Stimulated activated CD4-positive, alpha-beta T cell treated with anti-CD3 and anti-CD28 coated beads, Interleukin-2, amount 100 ng/mL, for 48 hours (primary cell): ENCODE data around the gene ZNF155.
"Not testable (repeated sequence)": the region's sequence is repeated elsewhere in the genome, so short reads cannot be mapped to it uniquely, and the experiment has no call there.

Experiments
- DNase-seq, 2 donors: peaks; one replicate each; pipeline ENCODE4 v3.0.0-alpha.2; 2020

ZNF155 gene

DNA sequence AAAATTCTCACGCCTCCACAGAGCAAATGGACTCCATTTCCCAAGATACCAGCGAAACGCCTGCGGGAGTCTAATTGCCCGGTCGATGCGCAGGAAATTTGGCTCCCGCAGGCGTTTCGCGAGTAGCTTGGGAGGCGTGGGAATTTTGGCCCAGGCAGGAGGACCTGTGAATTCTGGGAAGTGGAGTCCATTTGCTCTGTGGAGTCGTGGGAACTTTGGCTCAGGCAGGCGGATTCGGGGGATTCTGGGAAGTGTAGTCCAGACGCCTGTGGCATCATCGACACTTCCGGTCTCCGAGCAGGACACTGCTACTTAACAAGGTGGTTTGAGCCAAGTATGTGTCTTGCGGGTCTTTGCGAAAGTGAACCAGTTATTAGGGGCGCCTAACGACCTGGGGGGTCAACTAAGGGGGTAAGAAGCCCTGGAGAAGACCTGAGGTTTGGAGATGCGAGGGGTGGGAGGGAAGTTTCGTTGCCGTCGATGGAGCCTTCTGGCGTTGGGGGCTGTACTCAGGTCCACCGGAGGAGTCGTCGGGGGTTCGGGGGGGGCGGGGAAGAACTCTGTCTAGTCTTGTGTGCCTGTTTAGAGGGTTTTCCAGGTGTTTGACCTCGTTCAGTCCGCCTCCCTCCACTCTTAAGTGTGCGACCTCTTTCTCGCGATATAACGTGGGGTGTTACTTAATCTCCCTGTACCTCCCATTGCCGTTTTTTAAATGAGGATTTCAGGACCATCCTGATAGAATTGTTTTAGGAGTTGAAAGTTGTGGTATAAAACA, at the start of gene ZNF155:
TSS of gene ZNF155 (plus strand) at position 277 of the 775 bp plus-strand sequence. CDS start 4,356 bp downstream, outside the sequence.
- peak; percentile 52 to 65 for DNase-seq

DNA sequence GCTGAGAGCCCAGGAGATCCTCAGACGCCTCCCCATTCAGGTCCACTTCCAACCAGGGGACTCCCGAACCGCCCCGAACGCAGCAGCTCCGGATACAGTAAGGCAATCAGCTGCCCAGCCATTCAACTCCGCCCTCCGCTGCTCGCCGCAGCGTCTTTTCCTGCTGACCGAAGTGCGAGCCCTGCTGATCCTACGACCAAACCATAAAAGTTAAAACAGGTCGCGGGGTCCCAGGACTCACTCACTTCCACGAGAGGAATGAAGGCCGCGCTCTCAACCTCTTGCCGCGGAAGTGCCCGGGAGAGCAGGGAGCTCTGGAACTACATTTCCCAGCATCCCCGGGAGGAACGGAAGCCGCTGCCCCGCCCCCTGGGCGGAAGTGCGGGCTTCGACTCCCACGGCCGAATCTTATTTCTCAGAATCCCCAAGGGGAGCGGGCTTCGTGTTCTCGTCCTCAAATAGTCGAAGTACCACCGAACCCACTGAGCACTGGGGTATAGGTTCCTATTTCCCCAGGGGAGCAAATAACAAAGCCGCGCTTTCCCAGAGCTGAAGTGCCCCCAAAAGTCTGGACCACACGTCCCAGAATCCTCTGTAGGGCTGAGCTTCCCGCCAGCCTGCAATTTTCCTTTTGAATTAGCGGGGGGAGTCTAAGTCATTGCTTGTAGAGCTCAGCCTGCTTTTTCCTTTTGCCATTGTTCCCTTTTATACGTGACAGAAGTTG, 48.8 kb upstream of the ZNF155 start, which contains the start of gene ZNF45:
TSS of gene ZNF45 (minus strand) at position 298 of the 724 bp plus-strand sequence. CDS start 13,097 bp downstream, outside the sequence.
- peak; percentile 81 to 82 for DNase-seq

- no peak for DNase-seq
Measured at GRCh38 chr19:43936188-43936587, 47.8 kb upstream of the ZNF155 start.

GRCh38 chr19:43939557-43940260, 44.3 kb upstream of the ZNF155 start:
- DNase-seq = no peak

GRCh38 chr19:43940719-43941118, 43.3 kb upstream of the ZNF155 start:
- no peak for DNase-seq

DNA sequence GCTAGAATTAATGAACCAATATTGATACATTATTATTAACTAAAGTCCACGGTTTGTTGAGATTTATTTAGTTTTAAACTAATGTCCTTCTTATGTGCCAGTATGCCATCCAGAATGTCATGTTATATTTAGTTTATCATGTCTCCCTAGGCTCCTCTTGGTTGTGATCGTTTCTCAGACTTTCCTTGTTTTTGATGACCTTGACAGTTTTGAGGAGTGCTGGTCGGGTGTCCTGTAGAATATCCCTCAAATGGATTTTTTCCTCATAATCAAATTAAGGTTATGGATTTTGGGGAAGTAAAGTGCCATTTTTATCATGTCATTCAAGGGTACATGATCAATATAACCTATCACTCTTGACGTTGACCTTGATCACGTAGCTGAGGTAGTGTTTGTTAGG, 42.8 kb upstream of the ZNF155 start:
- no peak for DNase-seq

DNA sequence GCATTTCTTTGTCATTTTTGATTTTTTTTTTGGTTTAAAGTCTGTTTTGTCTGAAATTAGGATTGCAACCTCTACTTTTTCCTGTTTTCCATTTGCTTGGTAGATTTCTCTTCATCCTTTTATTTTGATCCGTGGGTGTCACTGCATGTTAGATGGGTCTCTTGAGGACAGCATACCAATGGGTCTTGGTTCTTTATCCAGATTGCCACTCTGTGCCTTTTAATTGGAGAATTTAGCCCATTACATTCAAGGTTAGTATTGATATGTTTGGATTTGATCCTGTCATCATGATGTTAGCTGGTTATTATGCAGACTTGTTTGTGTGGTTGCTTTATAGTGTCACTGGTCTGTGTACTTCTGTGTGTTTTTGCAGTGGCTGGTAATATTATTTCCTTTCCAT, 36.6 kb upstream of the ZNF155 start:
- not testable (repeated sequence) for DNase-seq

GRCh38 chr19:43949803-43950202, 34.2 kb upstream of the ZNF155 start:
- not testable (repeated sequence) for DNase-seq

DNA sequence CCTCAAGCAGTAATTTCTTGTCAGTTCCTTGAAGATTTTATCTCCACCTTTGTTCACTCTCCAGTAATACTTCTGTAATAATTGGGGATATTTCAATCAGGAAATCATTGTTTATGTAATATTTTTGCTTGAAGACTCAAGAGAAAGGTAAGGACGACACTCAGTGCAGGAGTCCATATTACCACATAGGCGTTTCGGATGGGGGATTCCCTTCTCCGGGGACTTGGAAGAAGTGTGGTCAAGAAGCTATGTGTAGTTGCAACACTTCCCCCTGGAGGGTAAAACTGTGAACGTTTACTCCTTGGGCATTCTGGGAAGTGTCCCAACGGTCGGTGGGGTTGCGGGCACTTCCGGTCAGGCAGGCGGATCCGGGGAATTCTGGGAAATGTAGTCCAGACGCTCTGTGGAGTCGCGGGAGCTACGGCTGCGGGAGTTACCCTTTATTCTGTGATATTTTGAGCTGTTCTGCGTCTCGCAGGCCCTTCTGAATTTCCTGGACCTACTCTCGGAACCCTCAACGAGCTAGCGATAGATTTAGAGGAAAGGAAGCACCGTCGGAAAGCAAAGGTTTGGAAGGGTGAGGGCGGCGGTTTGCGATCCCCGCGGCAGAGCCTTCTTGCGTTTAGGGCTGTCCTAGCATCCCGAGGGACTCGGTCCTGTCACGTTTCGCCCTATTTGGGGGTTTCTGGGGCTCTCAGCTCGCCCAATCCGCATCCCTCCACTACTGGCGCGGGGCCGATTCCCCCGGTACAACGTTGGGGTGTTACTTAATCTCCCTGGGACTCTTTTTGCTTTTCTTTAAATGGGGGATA, 32.9 kb upstream of the ZNF155 start, which contains the start of gene ZNF221:
TSS of gene ZNF221 (plus strand) at position 395 of the 812 bp plus-strand sequence. CDS start 11,499 bp downstream, outside the sequence.
- peak; percentile 50 to 53 for DNase-seq

DNA sequence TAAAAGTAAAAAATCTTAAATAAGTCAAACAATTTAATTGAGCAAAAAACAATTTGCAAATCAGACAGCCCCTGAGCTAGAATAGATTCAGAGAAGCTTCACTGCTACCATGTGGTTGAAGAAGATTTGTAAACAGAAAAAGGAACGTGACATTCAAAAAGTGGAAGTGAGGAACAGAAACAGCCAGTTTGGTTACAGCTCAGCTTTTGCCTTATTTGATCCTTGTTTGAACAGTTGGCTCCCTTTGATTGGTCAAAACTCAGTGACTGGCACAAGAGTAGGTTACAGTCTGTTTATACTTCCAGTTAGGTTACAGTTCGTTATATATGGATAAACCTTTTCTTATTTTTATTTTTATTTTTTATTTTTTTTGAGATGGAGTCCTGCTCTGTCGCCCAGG, 27.2 kb upstream of the ZNF155 start:
- DNase-seq = no peak

DNA sequence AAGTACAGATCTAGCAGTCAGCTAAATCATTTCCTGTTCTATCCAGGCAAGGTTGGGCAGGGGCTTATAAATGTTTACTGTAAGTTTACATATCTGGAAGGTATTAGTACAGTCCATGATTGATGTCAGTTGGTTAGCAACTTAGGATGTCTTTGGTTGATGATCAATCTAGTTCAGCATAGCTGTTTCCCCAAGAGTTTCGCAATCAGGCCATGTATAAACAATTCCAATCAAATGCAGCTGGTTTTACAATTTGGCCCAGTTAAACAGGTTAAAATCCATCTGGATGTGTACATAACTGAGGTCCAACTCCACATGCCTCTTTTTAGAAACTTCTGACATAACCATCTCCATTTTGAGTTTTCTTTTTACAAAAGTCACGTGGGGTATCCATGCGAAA, 26.1 kb upstream of the ZNF155 start:
- DNase-seq = no peak

DNA sequence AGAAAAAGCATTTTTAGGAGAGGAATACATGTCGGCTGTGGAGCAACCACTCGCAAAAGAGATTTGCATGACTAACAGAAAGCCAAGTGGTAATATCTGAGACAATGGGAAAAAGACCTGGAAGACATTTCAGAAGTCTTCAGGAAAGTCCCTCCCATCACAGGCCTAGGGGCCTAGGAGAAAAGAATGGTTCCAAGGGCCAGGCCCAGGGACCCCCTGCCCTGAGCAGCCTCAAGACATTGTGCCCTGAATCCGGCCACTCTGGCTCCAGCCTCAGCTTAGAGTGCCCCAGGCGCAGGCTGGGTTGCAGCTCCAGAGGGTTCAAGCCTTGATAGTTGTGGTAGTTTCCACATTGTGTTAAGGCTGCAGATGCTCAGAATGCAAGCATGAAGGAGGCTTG, 23.6 kb upstream of the ZNF155 start:
- DNase-seq = no peak

DNA sequence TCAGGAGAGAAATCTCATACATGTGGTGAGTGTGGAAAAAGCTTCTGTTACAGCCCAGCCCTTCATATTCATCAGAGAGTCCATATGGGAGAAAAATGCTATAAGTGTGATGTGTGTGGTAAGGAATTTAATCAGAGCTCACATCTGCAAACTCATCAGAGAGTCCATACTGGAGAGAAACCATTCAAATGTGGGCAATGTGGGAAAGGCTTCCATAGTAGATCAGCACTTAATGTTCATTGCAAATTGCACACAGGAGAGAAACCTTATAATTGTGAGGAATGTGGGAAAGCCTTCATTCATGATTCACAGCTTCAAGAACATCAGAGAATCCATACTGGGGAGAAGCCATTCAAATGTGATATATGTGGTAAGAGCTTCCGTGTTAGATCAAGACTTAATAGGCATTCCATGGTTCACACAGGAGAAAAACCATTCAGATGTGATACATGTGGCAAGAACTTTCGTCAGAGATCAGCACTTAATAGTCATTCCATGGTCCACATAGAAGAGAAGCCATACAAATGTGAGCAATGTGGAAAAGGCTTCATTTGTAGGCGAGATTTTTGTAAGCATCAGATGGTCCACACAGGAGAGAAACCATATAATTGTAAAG, 17.8 kb upstream of the ZNF155 start:
- DNase-seq = no peak

- DNase-seq = no peak
Measured at GRCh38 chr19:43976732-43977131, 7.3 kb upstream of the ZNF155 start.

GRCh38 chr19:43983544-43983911, 460 bp upstream of the ZNF155 start:
- no peak for DNase-seq

DNA sequence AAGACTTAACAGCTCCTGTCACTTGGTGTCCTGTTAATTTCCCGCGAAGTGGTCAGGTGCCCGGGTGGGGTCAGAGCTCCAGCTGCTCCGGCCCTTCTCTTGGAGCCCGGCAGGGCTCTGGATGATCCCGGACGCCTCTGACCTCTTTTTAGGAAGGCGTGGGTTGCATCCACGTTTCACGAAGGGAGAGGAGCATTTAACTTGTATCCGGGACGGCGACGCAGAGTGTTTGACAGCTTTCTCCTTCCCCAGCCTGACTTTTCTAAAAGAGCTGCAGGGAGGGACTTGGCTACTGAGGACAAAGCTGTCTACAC, 656 bp downstream of the ZNF155 start:
- DNase-seq = peak in 1 of 2 donors; percentile 6

- DNase-seq = no peak
Measured at GRCh38 chr19:43997631-43998290, 13.8 kb downstream of the ZNF155 start.

DNA sequence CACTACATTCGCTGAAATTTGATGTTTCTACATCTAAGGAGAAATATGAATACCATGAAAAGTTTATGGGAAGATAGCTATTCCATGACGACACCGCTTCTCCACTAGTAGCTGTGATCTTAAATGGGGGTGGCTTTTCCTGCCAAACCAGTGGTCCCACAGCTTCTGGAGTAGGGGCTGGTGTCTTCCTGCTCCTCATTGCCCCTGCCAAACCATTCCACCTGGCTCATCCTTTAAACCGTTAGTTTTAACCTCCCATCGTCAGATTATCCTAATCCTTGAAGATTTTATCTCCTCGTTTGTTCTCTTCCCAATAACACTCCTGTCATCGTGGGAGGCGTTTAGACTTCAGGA, 18.2 kb downstream of the ZNF155 start:
- no peak for DNase-seq

- DNase-seq = peak; percentile 67 to 73
Measured at GRCh38 chr19:44002566-44003460, 18.8 kb downstream of the ZNF155 start, which contains the start of gene ZNF230. Gene ZNF230 (plus strand): TSS chr19:44002957. CDS start chr19:44007079, 4,122 bp downstream.

DNA sequence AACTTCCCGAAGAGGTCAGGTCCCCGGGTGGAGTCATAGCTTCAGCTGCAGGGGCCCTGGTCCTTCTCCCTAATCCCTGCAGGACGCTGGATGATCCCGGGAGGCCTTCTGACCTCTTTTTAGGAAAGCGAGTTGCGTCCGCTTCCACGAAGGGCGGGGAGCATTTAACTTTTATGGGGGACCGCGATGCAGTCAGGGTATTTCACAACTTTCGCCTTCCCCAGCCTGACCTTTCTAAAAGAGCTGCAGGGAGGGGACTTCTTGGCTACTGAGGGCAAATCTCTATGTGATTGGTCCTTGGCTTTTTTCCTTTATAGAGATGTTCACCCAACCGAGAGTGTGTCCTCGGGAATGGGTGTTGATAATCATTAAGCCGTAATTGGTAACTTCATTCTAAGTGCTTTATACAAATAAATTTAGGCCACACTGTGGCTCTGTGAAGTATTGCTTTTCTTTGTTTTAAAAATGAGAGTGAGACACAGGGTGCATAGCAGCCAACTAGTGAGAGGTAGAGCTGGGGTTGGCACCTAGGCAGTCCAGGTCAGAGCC, 19.5 kb downstream of the ZNF155 start:
- no peak for DNase-seq
